Measurements from ENCODE around the gene NT5E. TPM values are rescaled to one million over a fixed set of nuclear protein-coding genes. Genes with fewer than 3 reads are reported as not detected.
A peak's percentile ranks its signal among the peaks of the same experiment; 100 is the strongest.
"Not testable (repeated sequence)": the region's sequence is repeated elsewhere in the genome, so short reads cannot be mapped to it uniquely, and the experiment has no call there.

NT5E gene
- total RNA-seq (2012; rRNA removed), result 342 and 377 TPM in 2 replicates

- H3K36me3 ChIP-seq (ENCODE audit: insufficient read depth, low read length), result peaks cover 61% of the 10 kb centered on the region
- peak within 1 kb of the TSS; percentile 99 for H3K9ac ChIP-seq (ENCODE audit: low read depth, low read length)
- H3K4me1 ChIP-seq (ENCODE audit: control insufficient read depth, insufficient read depth, low read length), result peaks cover 36% of the 10 kb centered on the region
- H3K4me2 ChIP-seq (ENCODE audit: low read length), result peak within 1 kb of the TSS; percentile 80
- no peaks in the 10 kb centered on the region for H3K27me3 ChIP-seq (ENCODE audit: control insufficient read depth, insufficient read depth, low read length)
- H3K9me3 ChIP-seq (replicated peaks; ENCODE audit: low read length), result no peaks in the 10 kb centered on the region
- peak within 1 kb of the TSS; percentile 97 for H3K4me3 ChIP-seq (ENCODE audit: low read length)
Measured at GRCh38 chr6:85449818-85450759, at the start of gene NT5E. TSS of gene NT5E (plus strand) at chr6:85450083. CDS start at chr6:85450140, 57 bp downstream.

DNA sequence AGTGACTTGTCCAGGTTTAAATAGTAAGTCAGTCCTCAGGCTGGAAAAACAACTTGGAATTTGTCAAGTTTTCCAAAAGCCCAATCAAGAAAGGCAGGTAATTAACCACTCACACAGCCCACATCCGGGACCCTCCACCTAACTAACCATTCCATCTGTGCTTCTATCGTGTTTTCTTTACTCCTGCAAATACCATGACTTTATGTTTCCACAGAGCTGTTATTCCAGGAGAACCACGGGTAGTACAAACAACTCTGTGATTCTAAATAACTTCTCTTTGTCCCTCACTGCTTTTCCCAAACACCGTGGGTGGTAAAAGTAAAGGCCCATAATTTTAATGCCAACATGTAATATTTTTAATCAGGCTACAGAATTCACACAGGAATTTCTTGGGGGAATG is 49.6 kb upstream of the NT5E start:
- H3K27me3 ChIP-seq (ENCODE audit: control insufficient read depth, insufficient read depth, low read length), result no peaks in the 10 kb centered on the region
- H3K9ac ChIP-seq (ENCODE audit: low read depth, low read length), result no peak overlapping the region
- no peaks in the 10 kb centered on the region for H3K9me3 ChIP-seq (replicated peaks; ENCODE audit: low read length)
- peaks cover 46% of the 10 kb centered on the region for H3K4me1 ChIP-seq (ENCODE audit: control insufficient read depth, insufficient read depth, low read length)
- H3K4me2 ChIP-seq (ENCODE audit: low read length), result no peak overlapping the region
- H3K36me3 ChIP-seq (ENCODE audit: insufficient read depth, low read length), result no peaks in the 10 kb centered on the region
- no peak overlapping the region for H3K4me3 ChIP-seq (ENCODE audit: low read length)

- Histone ChIP-seq H3K9me3 (replicated peaks; ENCODE audit: low read length) (no peaks in the 10 kb centered on the region), H3K4me1 (ENCODE audit: control insufficient read depth, insufficient read depth, low read length) (peaks cover 57% of the 10 kb centered on the region), H3K27me3 (ENCODE audit: control insufficient read depth, insufficient read depth, low read length) (no peaks in the 10 kb centered on the region), H3K36me3 (ENCODE audit: insufficient read depth, low read length) (no peaks in the 10 kb centered on the region), H3K4me3 (ENCODE audit: low read length) (no peak overlapping the region), H3K9ac (ENCODE audit: low read depth, low read length) (peak overlapping the region; percentile 84), H3K4me2 (ENCODE audit: low read length) (no peak overlapping the region)
Measured at GRCh38 chr6:85401186-85402021, 48.5 kb upstream of the NT5E start.

GRCh38 chr6:85402071-85402470 is 47.8 kb upstream of the NT5E start:
- H3K27me3 ChIP-seq (ENCODE audit: control insufficient read depth, insufficient read depth, low read length), result no peaks in the 10 kb centered on the region
- no peak overlapping the region for H3K4me3 ChIP-seq (ENCODE audit: low read length)
- no peaks in the 10 kb centered on the region for H3K36me3 ChIP-seq (ENCODE audit: insufficient read depth, low read length)
- H3K4me2 ChIP-seq (ENCODE audit: low read length), result no peak overlapping the region
- peaks cover 63% of the 10 kb centered on the region for H3K4me1 ChIP-seq (ENCODE audit: control insufficient read depth, insufficient read depth, low read length)
- H3K9ac ChIP-seq (ENCODE audit: low read depth, low read length), result peak overlapping the region; percentile 84
- H3K9me3 ChIP-seq (replicated peaks; ENCODE audit: low read length), result no peaks in the 10 kb centered on the region

DNA sequence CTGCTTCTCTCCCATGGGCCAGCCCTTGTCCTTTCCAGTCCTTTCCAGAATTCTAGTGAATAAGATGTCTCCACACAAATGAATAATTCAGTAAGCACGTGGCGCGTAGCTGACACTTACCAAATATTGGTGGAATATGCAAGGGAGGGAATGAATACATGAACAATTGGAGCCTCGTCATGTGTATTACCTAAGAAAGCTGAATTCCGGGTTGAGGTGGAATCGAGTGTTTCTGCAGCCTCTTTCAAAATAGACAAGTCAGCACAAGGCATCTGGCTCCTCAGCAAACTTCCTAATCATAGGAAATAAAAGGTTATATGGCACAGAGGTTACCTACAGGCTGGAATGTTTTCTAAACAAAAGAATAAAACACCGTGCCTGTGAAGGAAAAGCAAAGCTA is 47.0 kb upstream of the NT5E start:
- H3K9me3 ChIP-seq (replicated peaks; ENCODE audit: low read length), result no peaks in the 10 kb centered on the region
- H3K9ac ChIP-seq (ENCODE audit: low read depth, low read length), result peak overlapping the region; percentile 84
- no peaks in the 10 kb centered on the region for H3K36me3 ChIP-seq (ENCODE audit: insufficient read depth, low read length)
- no peaks in the 10 kb centered on the region for H3K27me3 ChIP-seq (ENCODE audit: control insufficient read depth, insufficient read depth, low read length)
- H3K4me1 ChIP-seq (ENCODE audit: control insufficient read depth, insufficient read depth, low read length), result peaks cover 66% of the 10 kb centered on the region
- H3K4me3 ChIP-seq (ENCODE audit: low read length), result peak overlapping the region; percentile 19
- H3K4me2 ChIP-seq (ENCODE audit: low read length), result peak overlapping the region; percentile 74

DNA sequence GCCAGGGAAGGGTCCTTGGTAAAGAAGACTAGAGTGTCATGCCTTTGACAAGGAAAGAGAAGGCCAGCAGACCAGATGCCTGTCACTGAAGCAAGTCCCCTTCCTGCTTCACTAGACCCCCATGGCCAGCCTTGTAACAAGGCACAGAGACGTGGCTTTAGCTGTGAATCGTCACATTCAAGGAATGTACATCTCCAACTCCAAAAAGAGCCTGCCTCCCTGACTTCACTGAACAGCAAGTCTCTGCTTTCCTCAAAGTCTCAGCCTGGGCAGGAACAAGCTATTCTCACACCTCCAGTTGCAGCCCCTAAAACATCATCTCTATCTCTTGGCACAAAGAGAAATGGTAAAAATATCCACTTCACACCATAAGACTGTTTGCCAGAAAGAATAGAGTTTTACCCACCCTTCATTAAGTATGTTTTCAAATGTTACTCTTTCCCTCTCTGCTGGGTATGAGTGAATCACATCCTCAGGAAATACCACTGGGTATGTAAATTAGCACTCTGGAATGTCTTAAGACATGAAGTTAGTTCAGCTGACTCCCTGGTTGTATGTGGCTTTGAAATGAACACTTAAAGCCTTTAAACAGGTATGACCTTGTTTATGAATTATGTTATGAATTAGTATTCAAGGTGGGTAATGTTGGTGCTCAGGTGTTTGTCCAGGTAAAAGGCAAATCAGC is 46.4 kb upstream of the NT5E start:
- H3K4me1 ChIP-seq (ENCODE audit: control insufficient read depth, insufficient read depth, low read length), result peaks cover 66% of the 10 kb centered on the region
- H3K4me2 ChIP-seq (ENCODE audit: low read length), result peak overlapping the region; percentile 74
- H3K27me3 ChIP-seq (ENCODE audit: control insufficient read depth, insufficient read depth, low read length), result no peaks in the 10 kb centered on the region
- H3K4me3 ChIP-seq (ENCODE audit: low read length), result peak overlapping the region; percentile 54
- peak overlapping the region; percentile 84 for H3K9ac ChIP-seq (ENCODE audit: low read depth, low read length)
- H3K36me3 ChIP-seq (ENCODE audit: insufficient read depth, low read length), result no peaks in the 10 kb centered on the region
- H3K9me3 ChIP-seq (replicated peaks; ENCODE audit: low read length), result no peaks in the 10 kb centered on the region

DNA sequence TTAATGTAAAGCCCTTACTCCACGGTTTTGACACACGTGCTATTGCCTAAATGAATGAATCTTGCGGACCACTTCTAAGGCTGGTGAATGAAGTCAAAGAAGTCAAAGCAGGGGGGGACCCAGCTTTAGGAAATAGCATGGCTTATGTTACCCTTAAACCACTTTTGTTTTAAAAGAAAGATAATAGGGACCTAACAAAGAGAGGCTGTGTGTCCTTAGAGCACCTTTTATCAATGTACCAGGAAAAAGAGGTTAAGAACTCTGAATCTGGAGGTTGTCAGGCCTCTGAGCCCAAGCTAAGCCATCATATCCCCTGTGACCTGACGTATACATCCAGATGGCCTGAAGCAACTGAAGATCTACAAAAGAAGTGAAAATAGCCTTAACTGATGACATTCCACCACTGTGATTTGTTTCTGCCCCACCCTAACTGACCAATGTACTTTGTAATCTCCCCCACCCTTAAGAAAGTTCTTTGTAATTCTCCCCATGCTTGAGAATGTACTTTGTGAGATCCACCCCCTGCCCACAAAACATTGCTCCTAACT is 45.8 kb upstream of the NT5E start:
- H3K9me3 ChIP-seq (replicated peaks; ENCODE audit: low read length); H3K36me3 ChIP-seq (ENCODE audit: insufficient read depth, low read length); H3K27me3 ChIP-seq (ENCODE audit: control insufficient read depth, insufficient read depth, low read length): not testable (repeated sequence)
- Histone ChIP-seq H3K4me3 (ENCODE audit: low read length) (peak overlapping the region; percentile 54), H3K4me2 (ENCODE audit: low read length) (peak overlapping the region; percentile 74), H3K9ac (ENCODE audit: low read depth, low read length) (peak overlapping the region; percentile 84), H3K4me1 (ENCODE audit: control insufficient read depth, insufficient read depth, low read length) (peaks cover 66% of the 10 kb centered on the region)

GRCh38 chr6:85404564-85405174 is 45.2 kb upstream of the NT5E start:
- Histone ChIP-seq H3K4me3 (ENCODE audit: low read length) (peak overlapping the region; percentile 46), H3K9me3 (replicated peaks; ENCODE audit: low read length) (no peaks in the 10 kb centered on the region), H3K27me3 (ENCODE audit: control insufficient read depth, insufficient read depth, low read length) (no peaks in the 10 kb centered on the region), H3K4me2 (ENCODE audit: low read length) (peak overlapping the region; percentile 74), H3K4me1 (ENCODE audit: control insufficient read depth, insufficient read depth, low read length) (peaks cover 66% of the 10 kb centered on the region), H3K9ac (ENCODE audit: low read depth, low read length) (peak overlapping the region; percentile 84), H3K36me3 (ENCODE audit: insufficient read depth, low read length) (no peaks in the 10 kb centered on the region)

- H3K9ac ChIP-seq (ENCODE audit: low read depth, low read length), result peak overlapping the region; percentile 84
- H3K4me2 ChIP-seq (ENCODE audit: low read length), result peak overlapping the region; percentile 74
- H3K27me3 ChIP-seq (ENCODE audit: control insufficient read depth, insufficient read depth, low read length), result no peaks in the 10 kb centered on the region
- H3K4me1 ChIP-seq (ENCODE audit: control insufficient read depth, insufficient read depth, low read length), result peaks cover 64% of the 10 kb centered on the region
- H3K9me3 ChIP-seq (replicated peaks; ENCODE audit: low read length), result no peaks in the 10 kb centered on the region
- peak overlapping the region; percentile 17 for H3K4me3 ChIP-seq (ENCODE audit: low read length)
- no peaks in the 10 kb centered on the region for H3K36me3 ChIP-seq (ENCODE audit: insufficient read depth, low read length)
Measured at GRCh38 chr6:85405175-85405852, 44.6 kb upstream of the NT5E start.

GRCh38 chr6:85405853-85406198 is 44.1 kb upstream of the NT5E start:
- Histone ChIP-seq H3K4me3 (ENCODE audit: low read length) (peak overlapping the region; percentile 17), H3K9me3 (replicated peaks; ENCODE audit: low read length) (no peaks in the 10 kb centered on the region), H3K4me2 (ENCODE audit: low read length) (peak overlapping the region; percentile 74), H3K27me3 (ENCODE audit: control insufficient read depth, insufficient read depth, low read length) (no peaks in the 10 kb centered on the region), H3K9ac (ENCODE audit: low read depth, low read length) (peak overlapping the region; percentile 84), H3K36me3 (ENCODE audit: insufficient read depth, low read length) (no peaks in the 10 kb centered on the region), H3K4me1 (ENCODE audit: control insufficient read depth, insufficient read depth, low read length) (peaks cover 60% of the 10 kb centered on the region)

Data from skeletal muscle satellite cell (primary cell).